ENCODE results near the gene FABP3. TPM values are rescaled to one million over a fixed set of nuclear protein-coding genes. Genes with fewer than 3 reads are reported as not detected.

The FABP3 gene
- 5.2 TPM for total RNA-seq
- polyA plus RNA-seq, result 31.9 TPM
- long read RNA-seq, donor 1, partial matches to known transcripts, result 0 of 1 reads
- long read RNA-seq, donor 1, other reads (novel, unspliced or antisense), result 0 of 1 reads
- long read RNA-seq, donor 2, transcript FABP3-201 (4 exons, 725 nt), result major isoform, 8 of 20 reads
- long read RNA-seq, donor 2, partial matches to known transcripts, result 12 of 20 reads
- long read RNA-seq, donor 2, other reads (novel, unspliced or antisense), result 0 of 20 reads
- long read RNA-seq, donor 3, partial matches to known transcripts, result 0 of 4 reads
- long read RNA-seq, donor 3, other reads (novel, unspliced or antisense), result 0 of 4 reads
- long read RNA-seq, donor 4, result 0 reads
- long read RNA-seq, donor 5, transcript FABP3-201 (4 exons, 725 nt), result major isoform, 15 of 15 reads
- long read RNA-seq, donor 5, partial matches to known transcripts, result 0 of 15 reads
- long read RNA-seq, donor 5, other reads (novel, unspliced or antisense), result 0 of 15 reads
- long read RNA-seq, donor 6, partial matches to known transcripts, result 0 of 3 reads
- long read RNA-seq, donor 6, other reads (novel, unspliced or antisense), result 0 of 3 reads
- long read RNA-seq, donor 7, transcript FABP3-201 (4 exons, 725 nt), result major isoform, 8 of 8 reads
- long read RNA-seq, donor 7, partial matches to known transcripts, result 0 of 8 reads
- long read RNA-seq, donor 7, other reads (novel, unspliced or antisense), result 0 of 8 reads
- long read RNA-seq, donor 8, partial matches to known transcripts, result 0 of 4 reads
- long read RNA-seq, donor 8, other reads (novel, unspliced or antisense), result 0 of 4 reads
- long read RNA-seq, donor 9, partial matches to known transcripts, result 0 of 4 reads
- long read RNA-seq, donor 9, other reads (novel, unspliced or antisense), result 0 of 4 reads
- long read RNA-seq, donor 10, partial matches to known transcripts, result 0 of 3 reads
- long read RNA-seq, donor 10, other reads (novel, unspliced or antisense), result 0 of 3 reads

- peak within 1 kb of the TSS; percentile 38 to 43 for H3K4me3 ChIP-seq (ENCODE audit: low read length in 2 of 2)
- H3K27me3 ChIP-seq (ENCODE audit: control insufficient read depth in 2 of 2, insufficient read depth in 1 of 2, low read length in 1 of 2), result peaks cover 0 to 15% of the 10 kb centered on the region in 2 donors
- peaks cover 4 to 14% of the 10 kb centered on the region in 2 donors for H3K4me1 ChIP-seq (ENCODE audit: control insufficient read depth in 2 of 2, insufficient read depth in 2 of 2, low read length in 2 of 2)
- peak in 6 of 9 donors; percentile 15 to 47 (median 24) for DNase-seq (ENCODE audit: low read depth in 6 of 9, low spot score in 9 of 9)
- peak within 1 kb of the TSS in 1 of 2 donors; percentile 64 for H3K27ac ChIP-seq (ENCODE audit: low read depth in 1 of 2, low read length in 1 of 2)
- H3K9me3 ChIP-seq (ENCODE audit: control insufficient read depth in 2 of 2, insufficient read depth in 1 of 2, low read length in 1 of 2), result peaks cover 0 to 3% of the 10 kb centered on the region in 2 donors
- WGBS, result 3% methylated on average over 44 of the region's 44 CpGs
- H3K36me3 ChIP-seq (ENCODE audit: control insufficient read depth in 2 of 2, insufficient read depth in 2 of 2, low read length in 1 of 2), result no peaks in the 10 kb centered on the region
Measured at GRCh38 chr1:31373056-31373896, at the start of gene FABP3. FABP3 (minus strand) TSS chr1:31373076; CDS start chr1:31373014, 62 bp downstream.

- 74% methylated on average over 9 of the region's 9 CpGs for WGBS
Measured at GRCh38 chr1:31421371-31422040, 48.6 kb upstream of the FABP3 start.

GRCh38 chr1:31420716-31421115 lies 47.8 kb upstream of the FABP3 start:
- Histone ChIP-seq H3K9me3 (ENCODE audit: control insufficient read depth in 2 of 2, insufficient read depth in 1 of 2, low read length in 1 of 2) (no peaks in the 10 kb centered on the region), H3K4me1 (ENCODE audit: control insufficient read depth in 2 of 2, insufficient read depth in 2 of 2, low read length in 2 of 2) (peaks cover 11 to 45% of the 10 kb centered on the region in 2 donors), H3K4me3 (ENCODE audit: low read length in 2 of 2) (no peak overlapping the region), H3K36me3 (ENCODE audit: control insufficient read depth in 2 of 2, insufficient read depth in 2 of 2, low read length in 1 of 2) (no peaks in the 10 kb centered on the region), H3K27ac (ENCODE audit: low read depth in 1 of 2, low read length in 1 of 2) (no peak overlapping the region), H3K27me3 (ENCODE audit: control insufficient read depth in 2 of 2, insufficient read depth in 1 of 2, low read length in 1 of 2) (peaks cover 3 to 8% of the 10 kb centered on the region in 2 donors)
- DNase-seq (ENCODE audit: low read depth in 6 of 9, low spot score in 9 of 9), result no peak
- 95% methylated on average over 5 of the region's 5 CpGs for WGBS

More at GRCh38 chr1:31421371-31422040, 48.6 kb upstream of the FABP3 start:
- Histone ChIP-seq H3K4me1 (ENCODE audit: control insufficient read depth in 2 of 2, insufficient read depth in 2 of 2, low read length in 2 of 2) (peaks cover 11 to 51% of the 10 kb centered on the region in 2 donors), H3K9me3 (ENCODE audit: control insufficient read depth in 2 of 2, insufficient read depth in 1 of 2, low read length in 1 of 2) (no peaks in the 10 kb centered on the region), H3K27ac (ENCODE audit: low read depth in 1 of 2, low read length in 1 of 2) (no peak overlapping the region), H3K36me3 (ENCODE audit: control insufficient read depth in 2 of 2, insufficient read depth in 2 of 2, low read length in 1 of 2) (no peaks in the 10 kb centered on the region), H3K27me3 (ENCODE audit: control insufficient read depth in 2 of 2, insufficient read depth in 1 of 2, low read length in 1 of 2) (peaks cover 0 to 3% of the 10 kb centered on the region in 2 donors), H3K4me3 (ENCODE audit: low read length in 2 of 2) (no peak overlapping the region)
- DNase-seq (ENCODE audit: low read depth in 6 of 9, low spot score in 9 of 9), result peak in 4 of 9 donors; percentile 26 to 61 (median 38)

GRCh38 chr1:31418626-31419323 lies 45.9 kb upstream of the FABP3 start:
- Histone ChIP-seq H3K27ac (ENCODE audit: low read depth in 1 of 2, low read length in 1 of 2) (no peak overlapping the region), H3K4me1 (ENCODE audit: control insufficient read depth in 2 of 2, insufficient read depth in 2 of 2, low read length in 2 of 2) (peaks cover 8 to 31% of the 10 kb centered on the region in 2 donors), H3K9me3 (ENCODE audit: control insufficient read depth in 2 of 2, insufficient read depth in 1 of 2, low read length in 1 of 2) (no peaks in the 10 kb centered on the region), H3K27me3 (ENCODE audit: control insufficient read depth in 2 of 2, insufficient read depth in 1 of 2, low read length in 1 of 2) (peaks cover 21 to 24% of the 10 kb centered on the region in 2 donors), H3K4me3 (ENCODE audit: low read length in 2 of 2) (no peak overlapping the region), H3K36me3 (ENCODE audit: control insufficient read depth in 2 of 2, insufficient read depth in 2 of 2, low read length in 1 of 2) (no peaks in the 10 kb centered on the region)
- WGBS, result 89% methylated on average over 4 of the region's 4 CpGs
- DNase-seq (ENCODE audit: low read depth in 6 of 9, low spot score in 9 of 9), result no peak

- 96% methylated on average over 3 of the region's 3 CpGs for WGBS
- Histone ChIP-seq H3K27me3 (ENCODE audit: control insufficient read depth in 2 of 2, insufficient read depth in 1 of 2, low read length in 1 of 2) (peaks cover 34 to 40% of the 10 kb centered on the region in 2 donors), H3K27ac (ENCODE audit: low read depth in 1 of 2, low read length in 1 of 2) (no peak overlapping the region), H3K4me3 (ENCODE audit: low read length in 2 of 2) (no peak overlapping the region), H3K4me1 (ENCODE audit: control insufficient read depth in 2 of 2, insufficient read depth in 2 of 2, low read length in 2 of 2) (peaks cover 2 to 24% of the 10 kb centered on the region in 2 donors), H3K36me3 (ENCODE audit: control insufficient read depth in 2 of 2, insufficient read depth in 2 of 2, low read length in 1 of 2) (no peaks in the 10 kb centered on the region), H3K9me3 (ENCODE audit: control insufficient read depth in 2 of 2, insufficient read depth in 1 of 2, low read length in 1 of 2) (no peaks in the 10 kb centered on the region)
- no peak for DNase-seq (ENCODE audit: low read depth in 6 of 9, low spot score in 9 of 9)
Measured at GRCh38 chr1:31417148-31417547, 44.3 kb upstream of the FABP3 start.

- Histone ChIP-seq H3K27me3 (ENCODE audit: control insufficient read depth in 2 of 2, insufficient read depth in 1 of 2, low read length in 1 of 2) (peaks cover 37 to 50% of the 10 kb centered on the region in 2 donors), H3K4me1 (ENCODE audit: control insufficient read depth in 2 of 2, insufficient read depth in 2 of 2, low read length in 2 of 2) (peaks cover 2 to 18% of the 10 kb centered on the region in 2 donors), H3K36me3 (ENCODE audit: control insufficient read depth in 2 of 2, insufficient read depth in 2 of 2, low read length in 1 of 2) (no peaks in the 10 kb centered on the region), H3K9me3 (ENCODE audit: control insufficient read depth in 2 of 2, insufficient read depth in 1 of 2, low read length in 1 of 2) (no peaks in the 10 kb centered on the region), H3K27ac (ENCODE audit: low read depth in 1 of 2, low read length in 1 of 2) (no peak overlapping the region), H3K4me3 (ENCODE audit: low read length in 2 of 2) (no peak overlapping the region)
- WGBS, result 94% methylated on average over 7 of the region's 7 CpGs
- DNase-seq (ENCODE audit: low read depth in 6 of 9, low spot score in 9 of 9), result no peak
Measured at GRCh38 chr1:31416101-31416736, 43.3 kb upstream of the FABP3 start.

GRCh38 chr1:31415658-31416057 lies 42.8 kb upstream of the FABP3 start:
- Histone ChIP-seq H3K4me1 (ENCODE audit: control insufficient read depth in 2 of 2, insufficient read depth in 2 of 2, low read length in 2 of 2) (peaks cover 2 to 15% of the 10 kb centered on the region in 2 donors), H3K27me3 (ENCODE audit: control insufficient read depth in 2 of 2, insufficient read depth in 1 of 2, low read length in 1 of 2) (peaks cover 37 to 55% of the 10 kb centered on the region in 2 donors), H3K27ac (ENCODE audit: low read depth in 1 of 2, low read length in 1 of 2) (no peak overlapping the region), H3K9me3 (ENCODE audit: control insufficient read depth in 2 of 2, insufficient read depth in 1 of 2, low read length in 1 of 2) (no peaks in the 10 kb centered on the region), H3K4me3 (ENCODE audit: low read length in 2 of 2) (no peak overlapping the region), H3K36me3 (ENCODE audit: control insufficient read depth in 2 of 2, insufficient read depth in 2 of 2, low read length in 1 of 2) (no peaks in the 10 kb centered on the region)
- 98% methylated on average over 2 of the region's 2 CpGs for WGBS
- DNase-seq (ENCODE audit: low read depth in 6 of 9, low spot score in 9 of 9), result no peak
